WTC11 (cell line): ENCODE results near the gene SIK2. TPM values are rescaled to one million over a fixed set of nuclear protein-coding genes. Genes with fewer than 3 reads are reported as not detected.

Experiments
- ATAC-seq: fragments of 200-7000 bp; cut with Tn5 transposase; 2 replicates; pipeline ENCODE4 v1.10.0; 2021; ENCODE audit warnings: mild to moderate bottlenecking, moderate library complexity
- CTCF ChIA-PET: fragments of 300-600 bp; sonication (Branson Sonifier 250); formaldehyde crosslinking; loops from one replicate; lab custom pipeline; 2021; ENCODE audit warnings: antibody characterized with exemption; lab: Charles Lee
- POLR2A ChIA-PET: fragments of 350-600 bp; sonication (Branson Sonifier 250); formaldehyde crosslinking; loops from one replicate; lab custom pipeline; 2021; ENCODE audit warnings: antibody characterized with exemption; lab: Charles Lee
- DNase-seq: peaks from one replicate; pipeline ENCODE4 v3.0.0; 2021; ENCODE audit warnings: low spot score
- H3K27ac Mint-ChIP-seq: 2 replicates; pipeline ENCODE4 v1.8.0; 2021; ENCODE audit warnings: mixed read lengths
- H3K27me3 Mint-ChIP-seq: 2 replicates; pipeline ENCODE4 v1.8.0; 2021; ENCODE audit warnings: low read depth, mild to moderate bottlenecking, moderate library complexity, mixed read lengths
- H3K36me3 Mint-ChIP-seq: 2 replicates; pipeline ENCODE4 v1.8.0; 2021; ENCODE audit warnings: mixed read lengths
- H3K4me1 Mint-ChIP-seq: 2 replicates; pipeline ENCODE4 v1.8.0; 2022; ENCODE audit warnings: mixed read lengths
- H3K4me3 Mint-ChIP-seq: 2 replicates; pipeline ENCODE4 v1.8.0; 2021; ENCODE audit warnings: mild to moderate bottlenecking, moderate library complexity, mixed read lengths
- H3K9me3 Mint-ChIP-seq: 2 replicates; pipeline ENCODE4 v1.8.0; 2021; ENCODE audit warnings: mixed read lengths
- ARID4B ChIP-seq: sonication (generic); formaldehyde crosslinking; IDR thresholded peaks from 2 replicates; pipeline ENCODE4 v1.8.0; 2023; ENCODE audit warnings: missing genetic modification reagents, mild to moderate bottlenecking, borderline replicate concordance
- ATF2 ChIP-seq: sonication (generic); formaldehyde crosslinking; IDR thresholded peaks from 2 replicates; pipeline ENCODE4 v1.8.1; 2022; ENCODE audit warnings: low read depth, missing genetic modification reagents, borderline replicate concordance
- E2F1 ChIP-seq: sonication (generic); formaldehyde crosslinking; IDR thresholded peaks from 2 replicates; pipeline ENCODE4 v1.8.0; 2022; ENCODE audit warnings: mild to moderate bottlenecking, missing genetic modification reagents
- GRHL2 ChIP-seq: fragments of 250-450 bp; sonication (Bioruptor Pico); IDR thresholded peaks from 2 replicates; pipeline ENCODE4 v1.8.0; 2022; ENCODE audit warnings: mild to moderate bottlenecking, moderate library complexity; ENCODE audit not compliant: insufficient replicate concordance, severe bottlenecking
- HMGXB4 ChIP-seq: sonication (generic); formaldehyde crosslinking; IDR thresholded peaks from 2 replicates; pipeline ENCODE4 v1.8.1; 2023; ENCODE audit warnings: mild to moderate bottlenecking, moderate library complexity, missing genetic modification reagents
- MXD4 ChIP-seq: fragments of 250-450 bp; sonication (Bioruptor Pico); IDR thresholded peaks from 2 replicates; pipeline ENCODE4 v1.8.0; 2021; ENCODE audit warnings: mild to moderate bottlenecking, moderate library complexity, borderline replicate concordance
- NR2C2 ChIP-seq: sonication (generic); formaldehyde crosslinking; IDR thresholded peaks from 2 replicates; pipeline ENCODE4 v1.8.0; 2022; ENCODE audit warnings: mild to moderate bottlenecking, missing genetic modification reagents
- PRRX2 ChIP-seq: fragments of 250-450 bp; sonication (Bioruptor Pico); IDR thresholded peaks from 2 replicates; pipeline ENCODE4 v1.8.0; 2021; ENCODE audit warnings: mild to moderate bottlenecking
- RELA ChIP-seq: sonication (generic); formaldehyde crosslinking; IDR thresholded peaks from 2 replicates; pipeline ENCODE4 v1.8.1; 2022; ENCODE audit warnings: missing genetic modification reagents, mild to moderate bottlenecking, borderline replicate concordance
- SMAD4 ChIP-seq: sonication (generic); formaldehyde crosslinking; IDR thresholded peaks from 2 replicates; pipeline ENCODE4 v1.8.0; 2022; ENCODE audit warnings: mild to moderate bottlenecking, missing genetic modification reagents
- TEAD1 ChIP-seq: sonication (generic); formaldehyde crosslinking; IDR thresholded peaks from 2 replicates; pipeline ENCODE4 v1.8.0; 2022; ENCODE audit warnings: mild to moderate bottlenecking, missing genetic modification reagents
- ZBTB21 ChIP-seq: sonication (generic); formaldehyde crosslinking; IDR thresholded peaks from 2 replicates; pipeline ENCODE4 v1.8.1; 2023; ENCODE audit warnings: mild to moderate bottlenecking, missing genetic modification reagents, borderline replicate concordance
- ZNF232 ChIP-seq: sonication (generic); formaldehyde crosslinking; IDR thresholded peaks from 2 replicates; pipeline ENCODE4 v1.8.0; 2022; ENCODE audit warnings: mild to moderate bottlenecking, missing genetic modification reagents
- ZNF263 ChIP-seq: sonication (generic); formaldehyde crosslinking; IDR thresholded peaks from 2 replicates; pipeline ENCODE4 v1.8.1; 2022; ENCODE audit warnings: low read depth, mild to moderate bottlenecking, moderate library complexity, missing genetic modification reagents
- ZNF416 ChIP-seq: fragments of 250-450 bp; sonication (Bioruptor Pico); IDR thresholded peaks from 2 replicates; pipeline ENCODE4 v1.9.0; 2021; ENCODE audit warnings: mild to moderate bottlenecking, inconsistent platforms
- ZNF423 ChIP-seq: fragments of 250-450 bp; sonication (Bioruptor Pico); IDR thresholded peaks from 2 replicates; pipeline ENCODE4 v2.1.2; 2022; ENCODE audit warnings: mild to moderate bottlenecking, moderate library complexity
- ZNF671 ChIP-seq: fragments of 250-450 bp; sonication (Bioruptor Pico); IDR thresholded peaks from 2 replicates; pipeline ENCODE4 v1.8.0; 2021; ENCODE audit warnings: mild to moderate bottlenecking
- total RNA-seq: library from RNA; stranded (reverse); gene quantifications from 3 replicates; pipeline ENCODE4 v1.2.3, GENCODE V29; 2021
- TF ChIP-seq, protein P1 (sequence below): sonication (generic); formaldehyde crosslinking; IDR thresholded peaks from 2 replicates; pipeline ENCODE4 v1.8.1; 2022; ENCODE audit warnings: mild to moderate bottlenecking, moderate library complexity, missing genetic modification reagents
- TF ChIP-seq, protein P2 (sequence below): sonication (generic); formaldehyde crosslinking; IDR thresholded peaks from 2 replicates; pipeline ENCODE4 v1.8.1; 2022; ENCODE audit warnings: missing genetic modification reagents, borderline replicate concordance

The SIK2 gene
- total RNA-seq, 1 experiment from 2014 or later = 7.2 TPM

DNA sequence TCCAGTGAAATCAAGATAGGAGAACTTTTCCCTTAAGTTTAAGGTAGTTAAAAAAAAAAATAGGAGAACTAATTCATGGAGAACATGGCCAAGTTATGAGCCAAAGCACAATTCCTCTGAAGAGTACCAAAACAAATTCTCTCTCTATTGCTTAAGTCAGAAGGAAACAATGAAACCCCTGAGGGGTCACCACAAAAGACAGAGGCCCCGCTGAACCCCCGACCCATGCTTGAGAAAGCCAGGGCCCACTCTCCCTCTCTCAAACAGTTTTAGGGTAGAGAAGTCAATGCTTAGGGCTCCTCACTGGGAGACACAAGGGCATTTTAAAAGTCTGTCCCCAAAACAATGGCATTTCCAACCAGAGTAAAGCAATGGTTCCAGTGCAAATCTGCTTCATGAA is 137.1 kb downstream of the SIK2 start:
- Mint-ChIP-seq H3K36me3 (peaks cover 31% of the 10 kb centered on the region), H3K27me3 (no peaks in the 10 kb centered on the region), H3K4me1 (peaks cover 2% of the 10 kb centered on the region; the same call in 1 of the 2 replicates), H3K4me3 (no peak overlapping the region), H3K27ac (no peak overlapping the region), H3K9me3 (no peaks in the 10 kb centered on the region)
- ATAC-seq (no peak), DNase-seq (no peak)
- CTCF ChIA-PET = interaction anchor here (1.0 kb wide), 1 partner anchor 87 kb away, joined by 3 read pairs; no protein-coding TSS in a partner anchor
- no peak for TF ChIP-seq TEAD1 (CRISPR knock-in tag)
- no peak for TF ChIP-seq HMGXB4
- TF ChIP-seq MXD4 (CRISPR knock-in tag) = no peak
- TF ChIP-seq PRRX2 = no peak
- TF ChIP-seq SMAD4 (CRISPR knock-in tag) = no peak
- no peak for TF ChIP-seq ZBTB21 (CRISPR knock-in tag)
- TF ChIP-seq ZNF671 (CRISPR knock-in tag) = no peak
- TF ChIP-seq ZNF423 (CRISPR knock-in tag) = no peak
- no peak for TF ChIP-seq ARID4B (CRISPR knock-in tag)
- TF ChIP-seq NR2C2 (CRISPR knock-in tag) = no peak
- TF ChIP-seq ATF2 = no peak
- no peak for TF ChIP-seq RELA (CRISPR knock-in tag)
- no peak for TF ChIP-seq E2F1 (CRISPR knock-in tag)
- TF ChIP-seq, protein P1, sequence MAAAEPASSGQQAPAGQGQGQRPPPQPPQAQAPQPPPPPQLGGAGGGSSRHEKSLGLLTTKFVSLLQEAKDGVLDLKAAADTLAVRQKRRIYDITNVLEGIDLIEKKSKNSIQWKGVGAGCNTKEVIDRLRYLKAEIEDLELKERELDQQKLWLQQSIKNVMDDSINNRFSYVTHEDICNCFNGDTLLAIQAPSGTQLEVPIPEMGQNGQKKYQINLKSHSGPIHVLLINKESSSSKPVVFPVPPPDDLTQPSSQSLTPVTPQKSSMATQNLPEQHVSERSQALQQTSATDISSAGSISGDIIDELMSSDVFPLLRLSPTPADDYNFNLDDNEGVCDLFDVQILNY (CRISPR knock-in tag) = no peak
- TF ChIP-seq GRHL2 (CRISPR knock-in tag) = no peak
- TF ChIP-seq, protein P2, sequence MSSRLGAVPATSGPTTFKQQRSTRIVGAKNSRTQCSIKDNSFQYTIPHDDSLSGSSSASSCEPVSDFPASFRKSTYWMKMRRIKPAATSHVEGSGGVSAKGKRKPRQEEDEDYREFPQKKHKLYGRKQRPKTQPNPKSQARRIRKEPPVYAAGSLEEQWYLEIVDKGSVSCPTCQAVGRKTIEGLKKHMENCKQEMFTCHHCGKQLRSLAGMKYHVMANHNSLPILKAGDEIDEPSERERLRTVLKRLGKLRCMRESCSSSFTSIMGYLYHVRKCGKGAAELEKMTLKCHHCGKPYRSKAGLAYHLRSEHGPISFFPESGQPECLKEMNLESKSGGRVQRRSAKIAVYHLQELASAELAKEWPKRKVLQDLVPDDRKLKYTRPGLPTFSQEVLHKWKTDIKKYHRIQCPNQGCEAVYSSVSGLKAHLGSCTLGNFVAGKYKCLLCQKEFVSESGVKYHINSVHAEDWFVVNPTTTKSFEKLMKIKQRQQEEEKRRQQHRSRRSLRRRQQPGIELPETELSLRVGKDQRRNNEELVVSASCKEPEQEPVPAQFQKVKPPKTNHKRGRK = no peak
- TF ChIP-seq ZNF416 (CRISPR knock-in tag) = no peak
- no peak for TF ChIP-seq ZNF263
- TF ChIP-seq ZNF232 (CRISPR knock-in tag) = no peak
- POLR2A ChIA-PET = interaction anchor here (0.7 kb wide), 2 partner anchors 129 to 257 kb away, joined by 4 read pairs; no protein-coding TSS in a partner anchor
